ENCODE results near the gene RAD51B. TPM values are rescaled to one million over a fixed set of nuclear protein-coding genes. Genes with fewer than 3 reads are reported as not detected.
A peak's percentile ranks its signal among the peaks of the same experiment; 100 is the strongest.

The RAD51B gene
- total RNA-seq, 4 donors from 2014 or later, result 19.6 to 39.7 (median 25.4) TPM

DNA sequence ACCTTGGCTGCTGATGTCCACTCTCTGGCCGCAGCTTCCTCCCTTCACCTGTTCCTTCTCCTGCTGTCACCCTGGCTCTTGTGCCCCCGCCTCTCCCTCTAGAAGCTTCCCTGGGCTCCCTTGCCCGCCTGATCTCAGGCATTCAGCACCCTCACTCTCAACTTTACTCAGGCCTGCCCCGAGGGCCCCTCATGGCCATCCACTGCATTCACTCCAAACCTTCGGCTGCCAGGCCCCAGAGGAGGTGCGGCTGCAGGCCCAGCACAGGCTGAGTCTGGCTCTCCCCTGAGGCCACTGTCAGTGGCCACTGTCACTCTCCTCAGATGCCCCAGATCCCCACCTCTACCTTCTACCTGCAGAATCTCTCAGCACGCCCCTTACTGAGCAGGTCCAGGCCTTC lies 789.4 kb downstream of the RAD51B start:
- no peak for TF ChIP-seq EP300 (IDR thresholded peaks at IDR 0.05)
- TF ChIP-seq POLR2A (IDR thresholded peaks at IDR 0.05), result no peak
- TF ChIP-seq, protein P1, sequence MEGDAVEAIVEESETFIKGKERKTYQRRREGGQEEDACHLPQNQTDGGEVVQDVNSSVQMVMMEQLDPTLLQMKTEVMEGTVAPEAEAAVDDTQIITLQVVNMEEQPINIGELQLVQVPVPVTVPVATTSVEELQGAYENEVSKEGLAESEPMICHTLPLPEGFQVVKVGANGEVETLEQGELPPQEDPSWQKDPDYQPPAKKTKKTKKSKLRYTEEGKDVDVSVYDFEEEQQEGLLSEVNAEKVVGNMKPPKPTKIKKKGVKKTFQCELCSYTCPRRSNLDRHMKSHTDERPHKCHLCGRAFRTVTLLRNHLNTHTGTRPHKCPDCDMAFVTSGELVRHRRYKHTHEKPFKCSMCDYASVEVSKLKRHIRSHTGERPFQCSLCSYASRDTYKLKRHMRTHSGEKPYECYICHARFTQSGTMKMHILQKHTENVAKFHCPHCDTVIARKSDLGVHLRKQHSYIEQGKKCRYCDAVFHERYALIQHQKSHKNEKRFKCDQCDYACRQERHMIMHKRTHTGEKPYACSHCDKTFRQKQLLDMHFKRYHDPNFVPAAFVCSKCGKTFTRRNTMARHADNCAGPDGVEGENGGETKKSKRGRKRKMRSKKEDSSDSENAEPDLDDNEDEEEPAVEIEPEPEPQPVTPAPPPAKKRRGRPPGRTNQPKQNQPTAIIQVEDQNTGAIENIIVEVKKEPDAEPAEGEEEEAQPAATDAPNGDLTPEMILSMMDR (IDR thresholded peaks at IDR 0.05), result no peak
- TF ChIP-seq POLR2AphosphoS5 (IDR thresholded peaks at IDR 0.05), result no peak
- peaks cover 51% of the 10 kb centered on the region for H3K4me1 ChIP-seq
- DNase-seq (ENCODE audit: low spot score in 2 of 2), result peak in 1 of 2 donors; percentile 59
- 92% methylated on average over 7 of the region's 7 CpGs for WGBS
- no peaks in the 10 kb centered on the region for H3K36me3 ChIP-seq
- H3K27me3 ChIP-seq, result no peaks in the 10 kb centered on the region
- peak overlapping the region; percentile 63 for H3K27ac ChIP-seq
- peaks cover under 1% of the 10 kb centered on the region for H3K9me3 ChIP-seq
- H3K4me3 ChIP-seq, result no peak overlapping the region

DNA sequence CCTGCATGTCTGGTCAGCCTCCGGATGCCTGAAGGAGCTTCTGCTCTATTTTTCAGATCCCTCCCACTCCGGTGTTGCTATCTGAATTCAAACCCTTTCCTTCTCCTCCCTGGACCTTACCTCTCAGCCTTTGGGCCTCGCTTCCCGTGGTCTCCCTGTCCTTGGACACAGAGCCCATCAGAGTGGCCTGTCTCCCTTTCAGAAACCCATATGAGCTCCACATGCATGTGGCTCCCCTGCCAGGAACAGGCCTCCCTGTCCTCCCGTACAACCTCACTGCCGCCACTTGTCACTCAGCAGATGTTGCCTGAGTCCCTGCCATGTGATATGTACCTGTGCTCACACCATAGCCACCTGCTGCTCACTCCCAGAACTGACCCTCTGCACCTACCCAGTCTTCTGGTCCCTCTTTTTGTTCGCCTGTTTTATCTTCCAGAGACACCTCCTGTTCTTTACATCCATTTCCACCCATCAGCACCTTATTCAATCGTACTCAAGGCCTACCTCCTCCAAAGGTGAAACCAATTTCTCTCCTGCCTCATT lies 790.7 kb downstream of the RAD51B start:
- DNase-seq (ENCODE audit: low spot score in 2 of 2), result peak in 1 of 2 donors; percentile 25
- TF ChIP-seq EP300 (IDR thresholded peaks at IDR 0.05), result no peak
- no peak for TF ChIP-seq POLR2AphosphoS5 (IDR thresholded peaks at IDR 0.05)
- TF ChIP-seq POLR2A (IDR thresholded peaks at IDR 0.05), result no peak
- TF ChIP-seq, protein P1 (IDR thresholded peaks at IDR 0.05), result no peak
- Histone ChIP-seq H3K4me1 (peaks cover 51% of the 10 kb centered on the region), H3K4me3 (no peak overlapping the region), H3K27ac (no peak overlapping the region), H3K27me3 (no peaks in the 10 kb centered on the region), H3K36me3 (no peaks in the 10 kb centered on the region), H3K9me3 (peaks cover 6% of the 10 kb centered on the region)
- WGBS, result 70% methylated on average over 8 of the region's 8 CpGs

DNA sequence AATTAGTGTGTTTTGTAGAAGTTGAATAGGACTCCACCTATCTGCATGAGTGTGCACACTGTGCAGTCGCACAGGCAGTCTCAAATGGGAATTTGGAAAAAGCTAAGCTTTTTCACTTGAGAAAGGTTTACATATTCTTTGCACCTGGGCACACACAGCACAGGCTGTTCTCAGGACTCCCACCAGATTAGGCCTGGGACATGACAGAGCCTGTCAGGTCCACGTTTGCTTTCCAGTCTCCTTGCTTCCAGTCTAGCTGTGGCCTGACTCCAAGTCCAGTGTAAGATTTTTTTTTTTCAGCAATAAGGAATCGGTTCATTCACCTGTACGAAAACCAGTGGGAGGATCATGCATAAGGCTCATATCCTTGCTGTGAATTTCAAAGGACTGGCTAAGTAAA lies 792.0 kb downstream of the RAD51B start:
- no peaks in the 10 kb centered on the region for H3K36me3 ChIP-seq
- H3K27me3 ChIP-seq, result no peaks in the 10 kb centered on the region
- 69% methylated on average over 4 of the region's 4 CpGs for WGBS
- peak overlapping the region; percentile 36 for H3K27ac ChIP-seq
- TF ChIP-seq POLR2AphosphoS5 (IDR thresholded peaks at IDR 0.05), result no peak
- no peak overlapping the region for H3K4me3 ChIP-seq
- no peak for DNase-seq (ENCODE audit: low spot score in 2 of 2)
- peaks cover 45% of the 10 kb centered on the region for H3K4me1 ChIP-seq
- H3K9me3 ChIP-seq, result peaks cover 10% of the 10 kb centered on the region

DNA sequence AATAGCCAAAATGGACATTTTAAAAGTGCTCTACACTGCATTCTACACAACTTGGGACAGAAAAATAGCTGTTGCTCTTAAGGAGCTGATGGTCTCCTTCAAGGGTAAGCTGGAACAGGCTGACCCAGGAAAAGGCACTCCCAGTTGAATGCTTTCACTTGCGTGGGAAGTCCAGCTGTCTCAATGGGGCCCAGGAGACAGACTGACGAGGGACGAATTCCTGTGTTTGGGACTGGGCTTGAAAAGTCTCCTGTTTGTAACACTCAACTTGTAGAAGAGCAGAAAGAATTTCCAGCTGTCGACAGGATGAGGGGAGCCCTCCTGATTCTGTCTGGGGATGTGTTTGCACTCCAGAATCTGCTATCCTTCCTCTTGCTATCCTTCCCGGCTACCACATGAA lies 792.5 kb downstream of the RAD51B start:
- peaks cover 40% of the 10 kb centered on the region for H3K4me1 ChIP-seq
- peak overlapping the region; percentile 47 for H3K27ac ChIP-seq

DNA sequence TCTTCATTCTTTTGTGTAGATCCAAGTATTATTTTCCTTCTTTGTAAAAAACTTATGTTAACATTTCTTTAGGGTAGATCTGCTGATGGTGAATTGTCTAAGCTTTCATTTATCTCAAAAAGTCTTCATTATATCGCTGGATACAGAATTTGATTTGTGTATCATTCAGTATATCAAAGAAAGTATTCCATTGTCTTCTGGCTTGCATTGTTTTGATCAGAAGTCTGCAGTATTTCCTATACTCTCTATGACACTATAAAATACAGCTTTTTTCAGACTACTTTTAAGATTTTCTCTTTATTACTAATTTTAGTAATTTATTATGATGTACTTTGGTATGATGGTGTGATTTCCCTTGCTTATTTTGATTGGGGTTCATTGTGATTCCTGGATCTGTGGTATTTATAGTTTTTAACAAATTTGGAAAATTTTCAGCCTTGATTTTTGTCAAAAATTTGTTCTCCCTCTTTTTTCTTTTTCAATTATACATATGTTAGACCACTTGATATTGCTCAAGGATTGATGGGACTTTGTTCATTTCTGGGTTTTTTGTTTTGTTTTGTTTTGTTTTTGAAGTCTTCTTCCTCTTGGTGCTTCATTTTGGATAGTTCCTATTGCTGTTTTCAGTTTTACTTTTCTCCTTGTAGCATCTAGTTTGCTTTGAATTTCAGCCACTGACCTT lies 796.8 kb downstream of the RAD51B start:
- peaks cover 18% of the 10 kb centered on the region for H3K9me3 ChIP-seq
- 85% methylated on average over 1 of the region's 1 CpG for WGBS
- DNase-seq (ENCODE audit: low spot score in 2 of 2), result no peak
- H3K27me3 ChIP-seq, result no peaks in the 10 kb centered on the region
- no peaks in the 10 kb centered on the region for H3K36me3 ChIP-seq
- no peak overlapping the region for H3K27ac ChIP-seq
- no peak overlapping the region for H3K4me3 ChIP-seq
- peaks cover 16% of the 10 kb centered on the region for H3K4me1 ChIP-seq
- TF ChIP-seq EP300 (IDR thresholded peaks at IDR 0.05), result no peak
- TF ChIP-seq, protein P1 (IDR thresholded peaks at IDR 0.05), result no peak
- no peak for TF ChIP-seq POLR2A (IDR thresholded peaks at IDR 0.05)
- TF ChIP-seq POLR2AphosphoS5 (IDR thresholded peaks at IDR 0.05), result no peak

More for the DNA sequence above, 792.5 kb downstream of the RAD51B start:
- no peaks in the 10 kb centered on the region for H3K36me3 ChIP-seq
- WGBS, result 64% methylated on average over 5 of the region's 5 CpGs
- TF ChIP-seq EP300 (IDR thresholded peaks at IDR 0.05) (no peak), POLR2A (IDR thresholded peaks at IDR 0.05) (no peak), POLR2AphosphoS5 (IDR thresholded peaks at IDR 0.05) (no peak)
- TF ChIP-seq, protein P1 (IDR thresholded peaks at IDR 0.05), result no peak
- no peak overlapping the region for H3K4me3 ChIP-seq
- H3K27me3 ChIP-seq, result no peaks in the 10 kb centered on the region
- peaks cover 14% of the 10 kb centered on the region for H3K9me3 ChIP-seq
- DNase-seq (ENCODE audit: low spot score in 2 of 2), result peak in 1 of 2 donors; percentile 51
